Measurements from ENCODE around the gene FBXL19.

- TF ChIP-seq CTCF (IDR thresholded peaks at IDR 0.05), result no peak
- no peak for TF ChIP-seq POLR2A (IDR thresholded peaks at IDR 0.05)
Measured at GRCh38 chr16:30967795-30968194, 44.4 kb downstream of the FBXL19 start.

Data from body of pancreas (tissue), 4 donors.